GM12864 (cell line): ENCODE data around the gene ZSCAN5C.

Experiments used
- DNase-seq: peaks from one replicate; pipeline ENCODE4 v3.0.0-alpha.2; 2011; ENCODE audit warnings: low read depth
- H3K4me3 ChIP-seq: 2 replicates; pipeline ENCODE4 v1.5.1; 2011; ENCODE audit warnings: mild to moderate bottlenecking, low read depth, low read length, control low read depth
- TF ChIP-seq, protein P1 (sequence below): IDR thresholded peaks from 2 replicates; pipeline ENCODE4 v1.5.1; 2011; ENCODE audit warnings: low read depth, mild to moderate bottlenecking, moderate library complexity, low read length, control low read depth, inconsistent platforms; ENCODE audit errors: missing control alignments

ZSCAN5C gene, protein sequence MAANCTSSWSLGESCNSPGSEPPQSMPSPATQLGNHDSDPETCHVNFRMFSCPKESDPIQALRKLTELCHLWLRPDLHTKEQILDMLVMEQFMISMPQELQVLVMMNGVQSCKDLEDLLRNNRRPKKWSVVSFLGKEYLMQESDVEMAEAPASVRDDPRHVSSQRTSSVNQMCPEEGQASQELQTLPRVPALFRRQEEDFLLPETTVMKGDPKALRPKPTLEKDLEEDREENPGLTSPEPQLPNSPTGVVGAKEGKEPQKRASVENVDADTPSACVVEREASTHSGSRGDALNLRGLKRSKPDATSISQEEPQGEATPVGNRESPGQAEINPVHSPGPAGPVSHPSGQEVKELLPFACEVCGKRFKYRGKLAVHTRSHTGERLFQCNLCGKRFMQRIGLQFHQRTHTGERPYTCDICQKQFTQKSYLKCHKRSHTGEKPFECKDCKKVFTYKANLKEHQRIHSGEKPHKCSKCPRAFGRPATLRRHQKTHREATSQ

DNA sequence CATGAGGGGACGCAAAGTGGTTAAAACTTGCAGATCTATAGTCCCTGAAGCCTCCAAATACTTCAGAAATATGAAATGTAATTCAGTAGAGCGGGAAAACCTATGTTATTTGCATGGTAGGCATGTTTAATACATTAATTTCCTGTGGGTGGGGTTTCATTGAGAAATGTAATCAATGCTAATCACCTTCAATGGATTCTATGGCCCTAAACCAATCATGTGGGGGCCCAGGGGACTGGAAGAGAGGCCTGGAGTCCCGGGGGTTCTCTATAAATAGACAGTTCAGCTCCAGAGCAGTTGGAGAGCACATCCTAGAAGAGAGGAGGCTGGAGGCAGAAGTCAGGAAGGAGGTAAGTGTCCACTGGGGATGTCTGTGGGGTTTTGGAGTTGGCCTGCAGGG is at the start of gene ZSCAN5C:
Gene ZSCAN5C, plus strand, starts transcription at position 301 of the 400 bp plus-strand sequence. CDS start 3,641 bp downstream, outside the sequence.
- TF ChIP-seq, protein P1, sequence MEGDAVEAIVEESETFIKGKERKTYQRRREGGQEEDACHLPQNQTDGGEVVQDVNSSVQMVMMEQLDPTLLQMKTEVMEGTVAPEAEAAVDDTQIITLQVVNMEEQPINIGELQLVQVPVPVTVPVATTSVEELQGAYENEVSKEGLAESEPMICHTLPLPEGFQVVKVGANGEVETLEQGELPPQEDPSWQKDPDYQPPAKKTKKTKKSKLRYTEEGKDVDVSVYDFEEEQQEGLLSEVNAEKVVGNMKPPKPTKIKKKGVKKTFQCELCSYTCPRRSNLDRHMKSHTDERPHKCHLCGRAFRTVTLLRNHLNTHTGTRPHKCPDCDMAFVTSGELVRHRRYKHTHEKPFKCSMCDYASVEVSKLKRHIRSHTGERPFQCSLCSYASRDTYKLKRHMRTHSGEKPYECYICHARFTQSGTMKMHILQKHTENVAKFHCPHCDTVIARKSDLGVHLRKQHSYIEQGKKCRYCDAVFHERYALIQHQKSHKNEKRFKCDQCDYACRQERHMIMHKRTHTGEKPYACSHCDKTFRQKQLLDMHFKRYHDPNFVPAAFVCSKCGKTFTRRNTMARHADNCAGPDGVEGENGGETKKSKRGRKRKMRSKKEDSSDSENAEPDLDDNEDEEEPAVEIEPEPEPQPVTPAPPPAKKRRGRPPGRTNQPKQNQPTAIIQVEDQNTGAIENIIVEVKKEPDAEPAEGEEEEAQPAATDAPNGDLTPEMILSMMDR = no peak
- no peak within 1 kb of the TSS for H3K4me3 ChIP-seq
- no peak for DNase-seq

DNA sequence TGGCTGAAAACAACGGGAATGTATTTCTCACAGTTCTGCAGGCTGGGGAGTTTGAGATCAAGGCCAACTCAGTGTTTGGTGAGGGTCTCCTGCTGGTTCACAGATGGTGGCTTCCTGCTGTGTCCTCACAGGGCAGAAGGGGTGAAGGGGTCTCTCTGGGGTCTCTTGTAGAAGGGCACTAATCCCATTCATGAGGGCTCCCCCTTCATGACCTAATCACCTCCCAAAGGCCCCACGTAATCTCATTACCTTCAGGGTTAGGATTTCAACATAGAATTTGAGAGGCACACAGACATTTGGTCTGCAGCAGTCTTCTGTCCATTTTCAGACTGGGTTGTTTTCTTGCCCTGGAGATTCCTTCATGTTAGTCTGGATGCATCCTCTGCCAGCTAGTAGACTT is 49.4 kb upstream of the ZSCAN5C start:
- TF ChIP-seq, protein P1 = no peak
- no peak for DNase-seq
- H3K4me3 ChIP-seq = no peak overlapping the region

DNA sequence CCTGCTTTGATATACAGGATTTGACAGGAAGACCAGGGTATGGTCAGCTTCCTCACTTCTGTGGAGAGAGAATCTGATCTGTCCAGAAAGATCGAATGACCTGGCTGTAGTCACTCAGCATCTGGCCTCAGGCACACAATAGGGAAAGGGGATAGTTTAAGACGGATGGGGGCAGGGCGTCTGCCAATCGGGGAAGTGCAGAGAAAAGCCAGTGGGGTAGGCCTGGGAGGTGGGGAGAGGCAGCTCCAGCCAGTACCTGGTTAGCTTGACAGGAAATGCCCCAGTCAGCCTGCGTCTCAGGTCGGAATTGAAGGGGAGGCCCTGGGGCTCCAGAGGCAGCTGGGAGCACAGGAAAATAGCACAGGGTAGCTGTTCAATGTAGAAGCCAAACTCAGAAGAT is 48.6 kb upstream of the ZSCAN5C start:
- TF ChIP-seq, protein P1 = no peak
- no peak for DNase-seq
- H3K4me3 ChIP-seq = no peak overlapping the region

DNA sequence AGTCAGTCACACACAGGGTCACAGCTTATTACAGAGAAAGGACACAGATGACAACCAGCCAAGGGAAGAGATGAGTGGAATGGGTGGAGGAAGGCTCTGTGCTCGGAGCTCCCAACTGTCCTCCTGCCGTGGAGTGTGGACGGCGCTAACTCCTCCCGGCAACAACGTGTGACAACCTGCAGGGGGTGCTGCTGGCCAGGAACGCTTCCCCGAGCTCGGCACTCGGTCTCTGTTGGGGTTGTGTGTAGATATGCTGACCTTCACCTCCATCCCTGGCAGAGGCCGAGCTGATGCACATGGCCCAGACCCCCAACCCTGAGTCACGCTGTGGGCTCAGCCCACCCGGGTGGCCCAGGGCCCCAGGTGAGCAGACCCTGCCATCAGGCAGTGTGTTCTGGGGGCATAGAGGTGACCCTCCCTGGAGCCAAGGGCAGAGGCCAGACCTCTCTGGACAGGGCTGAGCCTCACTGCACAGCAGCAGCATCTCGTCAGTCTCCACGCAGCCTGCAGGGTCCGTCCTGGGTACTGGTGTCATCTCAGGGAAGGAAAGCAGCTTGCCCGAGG is 46.9 kb upstream of the ZSCAN5C start:
- TF ChIP-seq, protein P1 = peak; percentile 51

DNA sequence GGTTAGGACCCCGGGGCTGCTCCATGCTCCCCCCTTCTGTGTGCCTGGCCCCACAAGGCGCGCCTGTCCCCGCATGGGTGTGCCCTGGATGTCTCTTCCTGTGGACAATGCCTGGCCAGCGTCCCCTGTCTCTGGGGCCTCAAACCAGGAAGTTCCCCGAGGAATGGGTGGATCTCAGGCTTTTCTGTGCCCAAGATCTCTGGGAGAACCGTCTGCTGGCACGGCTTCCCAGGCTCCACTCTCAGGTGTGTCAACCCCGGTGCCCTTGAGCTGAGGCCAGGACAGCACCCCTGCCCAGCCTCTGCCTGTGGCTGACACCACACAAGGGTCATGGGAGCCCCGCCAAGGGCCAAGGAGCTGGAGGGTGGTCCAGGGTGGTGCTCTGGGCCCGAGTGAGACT is 45.3 kb upstream of the ZSCAN5C start:
- H3K4me3 ChIP-seq = no peak overlapping the region
- DNase-seq = no peak
- TF ChIP-seq, protein P1 = no peak

More for the DNA sequence above, 46.9 kb upstream of the ZSCAN5C start:
- no peak for DNase-seq
- no peak overlapping the region for H3K4me3 ChIP-seq

DNA sequence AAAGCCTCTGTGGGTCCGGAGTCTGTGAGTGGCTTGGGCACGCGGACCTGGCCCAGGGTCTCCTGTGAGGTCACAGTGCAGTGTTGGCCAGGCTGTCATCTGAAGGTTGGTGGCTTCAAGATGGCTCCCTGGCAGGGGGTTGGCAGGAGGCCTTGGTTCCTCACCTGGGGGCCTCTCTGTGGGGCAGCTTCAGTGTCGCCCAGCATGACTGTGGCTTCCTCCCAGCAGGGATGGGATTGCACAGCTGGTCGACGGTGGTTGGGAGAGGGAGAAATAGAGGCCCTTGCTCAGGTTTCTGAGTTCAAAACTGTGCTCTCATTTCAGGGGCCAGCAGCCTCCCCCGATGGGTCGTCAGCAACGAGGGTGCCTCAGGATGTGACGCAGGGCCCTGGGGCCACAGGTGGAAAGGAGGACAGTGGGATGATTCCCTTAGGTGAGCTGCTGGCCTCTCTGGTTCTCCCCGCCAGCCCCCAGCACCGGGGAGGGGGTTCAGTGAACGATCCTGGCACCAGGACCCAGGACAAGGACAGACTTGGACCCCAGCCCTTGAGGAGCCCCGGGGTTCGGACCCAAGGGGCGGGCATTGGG is 43.8 kb upstream of the ZSCAN5C start:
- no peak overlapping the region for H3K4me3 ChIP-seq
- no peak for DNase-seq
- TF ChIP-seq, protein P1 = no peak
